Activated CD4-positive, alpha-beta memory T cell treated with anti-CD3 and anti-CD28 coated beads for 36 hours (primary cell): ENCODE measurements around the gene ACSF3. TPM values are rescaled to one million over a fixed set of nuclear protein-coding genes. Genes with fewer than 3 reads are reported as not detected.

Experiments used
- CTCF ChIA-PET: fragments of 350-600 bp; sonication (Branson Sonifier 250); formaldehyde crosslinking; loops from one replicate; lab custom pipeline; 2021; ENCODE audit warnings: antibody characterized with exemption, inconsistent platforms; lab: Charles Lee
- POLR2A ChIA-PET: fragments of 350-600 bp; sonication (Branson Sonifier 250); formaldehyde crosslinking; loops from one replicate; lab custom pipeline; 2021; ENCODE audit warnings: antibody characterized with exemption; lab: Charles Lee
- DNase-seq: peaks from one replicate; pipeline ENCODE4 v3.0.0-alpha.2; 2020
- H3K27ac Mint-ChIP-seq: one replicate; pipeline ENCODE4 v1.8.0; 2021; ENCODE audit warnings: mixed read lengths
- H3K27me3 Mint-ChIP-seq: one replicate; pipeline ENCODE4 v1.8.0; 2021; ENCODE audit warnings: mixed read lengths
- H3K36me3 Mint-ChIP-seq: one replicate; pipeline ENCODE4 v1.8.0; 2021; ENCODE audit warnings: mixed read lengths
- H3K4me1 Mint-ChIP-seq: one replicate; pipeline ENCODE4 v1.8.0; 2021; ENCODE audit warnings: low read depth, mixed read lengths
- H3K4me3 Mint-ChIP-seq: one replicate; pipeline ENCODE4 v1.8.0; 2021; ENCODE audit warnings: mild to moderate bottlenecking, mixed read lengths
- H3K9me3 Mint-ChIP-seq: one replicate; pipeline ENCODE4 v1.8.0; 2021; ENCODE audit warnings: mixed read lengths
- intact Hi-C: fragments of 100-400 bp; cut with micrococcal nuclease; formaldehyde crosslinking; loops from one replicate; pipeline ENCODE4 v1.15.1; 2023
- total RNA-seq, 2 experiments: library from RNA; stranded (reverse); gene quantifications; one replicate each; pipeline ENCODE4 v1.2.3, GENCODE V29; 2021

ACSF3 gene
- total RNA-seq, result 10 to 100 TPM; 36.1 to 37.3 TPM

- peaks cover 6% of the 10 kb centered on the region for H3K36me3 Mint-ChIP-seq
- CTCF ChIA-PET, result no interaction called here
- intact Hi-C loops, result loop anchor here (10.0 kb wide), 2 partner anchors 121 to 279 kb away; partner anchors contain the start of genes APRT and ZNF778
- POLR2A ChIA-PET, result interaction anchor here (1.1 to 1.7 kb wide), 5 partner anchors 9 to 282 kb away, joined by 3 to 5 read pairs (median 3); partner anchors contain the start of genes APRT and ZNF778
- DNase-seq, result peak; percentile 70
- H3K4me3 Mint-ChIP-seq, result peak within 1 kb of the TSS; percentile 97
- H3K4me1 Mint-ChIP-seq, result peaks cover 50% of the 10 kb centered on the region
- H3K27ac Mint-ChIP-seq, result peak within 1 kb of the TSS; percentile 94
- peaks cover 4% of the 10 kb centered on the region for H3K27me3 Mint-ChIP-seq
- no peaks in the 10 kb centered on the region for H3K9me3 Mint-ChIP-seq
Measured at GRCh38 chr16:89093602-89094251, at the start of gene ACSF3. TSS of gene ACSF3 (plus strand) at chr16:89093852. CDS start at chr16:89100682, 6,830 bp downstream.

- DNase-seq, result no peak
- no peaks in the 10 kb centered on the region for H3K4me1 Mint-ChIP-seq
Measured at GRCh38 chr16:89044418-89045180, 49.1 kb upstream of the ACSF3 start.

GRCh38 chr16:89045181-89045815 lies 48.4 kb upstream of the ACSF3 start:
- ChIA-PET CTCF (no interaction called here), POLR2A (no interaction called here)
- Mint-ChIP-seq H3K9me3 (no peaks in the 10 kb centered on the region), H3K27ac (no peak overlapping the region), H3K27me3 (peaks cover 2% of the 10 kb centered on the region), H3K4me1 (no peaks in the 10 kb centered on the region), H3K36me3 (no peaks in the 10 kb centered on the region), H3K4me3 (no peak overlapping the region)
- DNase-seq, result no peak
- intact Hi-C loops, result no loop called here

More at GRCh38 chr16:89044418-89045180, 49.1 kb upstream of the ACSF3 start:
- CTCF ChIA-PET, result no interaction called here
- Mint-ChIP-seq H3K27ac (no peak overlapping the region), H3K27me3 (peaks cover 2% of the 10 kb centered on the region), H3K36me3 (no peaks in the 10 kb centered on the region), H3K9me3 (no peaks in the 10 kb centered on the region), H3K4me3 (no peak overlapping the region)
- intact Hi-C loops, result no loop called here
- POLR2A ChIA-PET, result no interaction called here

GRCh38 chr16:89045881-89046280 lies 47.8 kb upstream of the ACSF3 start:
- Mint-ChIP-seq H3K4me1 (no peaks in the 10 kb centered on the region), H3K27ac (no peak overlapping the region), H3K36me3 (no peaks in the 10 kb centered on the region), H3K27me3 (peaks cover 2% of the 10 kb centered on the region), H3K4me3 (no peak overlapping the region), H3K9me3 (no peaks in the 10 kb centered on the region)
- intact Hi-C loops, result no loop called here
- no peak for DNase-seq
- ChIA-PET POLR2A (no interaction called here), CTCF (no interaction called here)

GRCh38 chr16:89046491-89046890 lies 47.2 kb upstream of the ACSF3 start:
- CTCF ChIA-PET, result no interaction called here
- H3K4me3 Mint-ChIP-seq, result no peak overlapping the region
- H3K27me3 Mint-ChIP-seq, result peaks cover 2% of the 10 kb centered on the region
- no peaks in the 10 kb centered on the region for H3K4me1 Mint-ChIP-seq
- DNase-seq, result no peak
- intact Hi-C loops, result no loop called here
- H3K36me3 Mint-ChIP-seq, result no peaks in the 10 kb centered on the region
- POLR2A ChIA-PET, result no interaction called here
- H3K27ac Mint-ChIP-seq, result no peak overlapping the region
- H3K9me3 Mint-ChIP-seq, result no peaks in the 10 kb centered on the region

GRCh38 chr16:89047331-89048089 lies 46.1 kb upstream of the ACSF3 start:
- Mint-ChIP-seq H3K27me3 (peaks cover 2% of the 10 kb centered on the region), H3K9me3 (no peaks in the 10 kb centered on the region), H3K36me3 (no peaks in the 10 kb centered on the region), H3K27ac (no peak overlapping the region), H3K4me1 (no peaks in the 10 kb centered on the region), H3K4me3 (no peak overlapping the region)
- intact Hi-C loops, result no loop called here
- DNase-seq, result no peak
- ChIA-PET CTCF (no interaction called here), POLR2A (no interaction called here)

GRCh38 chr16:89048090-89048725 lies 45.4 kb upstream of the ACSF3 start:
- Mint-ChIP-seq H3K9me3 (no peaks in the 10 kb centered on the region), H3K27me3 (peaks cover 2% of the 10 kb centered on the region), H3K27ac (no peak overlapping the region), H3K36me3 (no peaks in the 10 kb centered on the region), H3K4me3 (no peak overlapping the region), H3K4me1 (no peaks in the 10 kb centered on the region)
- intact Hi-C loops, result no loop called here
- ChIA-PET POLR2A (no interaction called here), CTCF (no interaction called here)
- no peak for DNase-seq

GRCh38 chr16:89048871-89049422 lies 44.7 kb upstream of the ACSF3 start:
- CTCF ChIA-PET, result no interaction called here
- no peak for DNase-seq
- Mint-ChIP-seq H3K27ac (no peak overlapping the region), H3K4me1 (no peaks in the 10 kb centered on the region), H3K36me3 (no peaks in the 10 kb centered on the region), H3K9me3 (no peaks in the 10 kb centered on the region), H3K4me3 (no peak overlapping the region), H3K27me3 (peaks cover 2% of the 10 kb centered on the region)
- POLR2A ChIA-PET, result no interaction called here
- intact Hi-C loops, result no loop called here

- intact Hi-C loops, result no loop called here
- peaks cover 2% of the 10 kb centered on the region for H3K27me3 Mint-ChIP-seq
- no peak overlapping the region for H3K4me3 Mint-ChIP-seq
- ChIA-PET POLR2A (no interaction called here), CTCF (no interaction called here)
- no peaks in the 10 kb centered on the region for H3K9me3 Mint-ChIP-seq
- no peak for DNase-seq
- H3K27ac Mint-ChIP-seq, result no peak overlapping the region
- no peaks in the 10 kb centered on the region for H3K4me1 Mint-ChIP-seq
- H3K36me3 Mint-ChIP-seq, result no peaks in the 10 kb centered on the region
Measured at GRCh38 chr16:89049484-89050118, 44.1 kb upstream of the ACSF3 start.

GRCh38 chr16:89050119-89050867 lies 43.4 kb upstream of the ACSF3 start:
- no peaks in the 10 kb centered on the region for H3K9me3 Mint-ChIP-seq
- no peaks in the 10 kb centered on the region for H3K4me1 Mint-ChIP-seq
- intact Hi-C loops, result no loop called here
- H3K27me3 Mint-ChIP-seq, result peaks cover 2% of the 10 kb centered on the region
- H3K36me3 Mint-ChIP-seq, result no peaks in the 10 kb centered on the region
- ChIA-PET POLR2A (no interaction called here), CTCF (no interaction called here)
- no peak for DNase-seq
- H3K4me3 Mint-ChIP-seq, result no peak overlapping the region
- H3K27ac Mint-ChIP-seq, result no peak overlapping the region
